NCI-H187 treated with DMSO at 0.1 percent for 48 hours (cell line): Measurements from ENCODE around the gene XRN2.

Source experiments
- DNase-seq: peaks from one replicate; lab custom pipeline; 2025; lab: John Stamatoyannopoulos, UW

XRN2 gene, protein sequence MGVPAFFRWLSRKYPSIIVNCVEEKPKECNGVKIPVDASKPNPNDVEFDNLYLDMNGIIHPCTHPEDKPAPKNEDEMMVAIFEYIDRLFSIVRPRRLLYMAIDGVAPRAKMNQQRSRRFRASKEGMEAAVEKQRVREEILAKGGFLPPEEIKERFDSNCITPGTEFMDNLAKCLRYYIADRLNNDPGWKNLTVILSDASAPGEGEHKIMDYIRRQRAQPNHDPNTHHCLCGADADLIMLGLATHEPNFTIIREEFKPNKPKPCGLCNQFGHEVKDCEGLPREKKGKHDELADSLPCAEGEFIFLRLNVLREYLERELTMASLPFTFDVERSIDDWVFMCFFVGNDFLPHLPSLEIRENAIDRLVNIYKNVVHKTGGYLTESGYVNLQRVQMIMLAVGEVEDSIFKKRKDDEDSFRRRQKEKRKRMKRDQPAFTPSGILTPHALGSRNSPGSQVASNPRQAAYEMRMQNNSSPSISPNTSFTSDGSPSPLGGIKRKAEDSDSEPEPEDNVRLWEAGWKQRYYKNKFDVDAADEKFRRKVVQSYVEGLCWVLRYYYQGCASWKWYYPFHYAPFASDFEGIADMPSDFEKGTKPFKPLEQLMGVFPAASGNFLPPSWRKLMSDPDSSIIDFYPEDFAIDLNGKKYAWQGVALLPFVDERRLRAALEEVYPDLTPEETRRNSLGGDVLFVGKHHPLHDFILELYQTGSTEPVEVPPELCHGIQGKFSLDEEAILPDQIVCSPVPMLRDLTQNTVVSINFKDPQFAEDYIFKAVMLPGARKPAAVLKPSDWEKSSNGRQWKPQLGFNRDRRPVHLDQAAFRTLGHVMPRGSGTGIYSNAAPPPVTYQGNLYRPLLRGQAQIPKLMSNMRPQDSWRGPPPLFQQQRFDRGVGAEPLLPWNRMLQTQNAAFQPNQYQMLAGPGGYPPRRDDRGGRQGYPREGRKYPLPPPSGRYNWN

GRCh38 chr20:21303061-21303871 lies at the start of gene XRN2:
XRN2 (plus strand) TSS chr20:21303331; CDS start chr20:21303399, 68 bp downstream.
- peak; percentile 16 for DNase-seq

DNA sequence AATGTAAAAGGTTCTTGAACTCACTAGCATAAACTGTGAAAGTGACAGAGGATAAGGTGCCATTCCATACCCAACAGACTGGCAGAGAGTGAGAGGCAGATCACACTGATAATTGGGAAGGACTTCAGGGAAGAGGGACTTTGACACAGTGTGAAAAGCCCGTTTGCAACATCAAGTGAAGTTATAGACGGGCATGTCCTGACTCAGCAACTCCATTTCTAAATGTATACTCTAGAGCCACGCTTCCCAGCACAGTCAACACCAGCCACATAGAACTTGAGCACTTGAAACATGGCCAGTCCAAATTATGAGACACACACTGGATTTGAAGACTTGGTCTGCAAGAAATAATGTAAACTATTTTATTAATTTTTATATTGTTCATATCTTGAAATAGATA lies 45.9 kb upstream of the XRN2 start:
- no peak for DNase-seq

GRCh38 chr20:21258411-21258810 lies 44.7 kb upstream of the XRN2 start:
- DNase-seq: no peak

- DNase-seq: no peak
Measured at GRCh38 chr20:21259346-21259745, 43.8 kb upstream of the XRN2 start.

DNA sequence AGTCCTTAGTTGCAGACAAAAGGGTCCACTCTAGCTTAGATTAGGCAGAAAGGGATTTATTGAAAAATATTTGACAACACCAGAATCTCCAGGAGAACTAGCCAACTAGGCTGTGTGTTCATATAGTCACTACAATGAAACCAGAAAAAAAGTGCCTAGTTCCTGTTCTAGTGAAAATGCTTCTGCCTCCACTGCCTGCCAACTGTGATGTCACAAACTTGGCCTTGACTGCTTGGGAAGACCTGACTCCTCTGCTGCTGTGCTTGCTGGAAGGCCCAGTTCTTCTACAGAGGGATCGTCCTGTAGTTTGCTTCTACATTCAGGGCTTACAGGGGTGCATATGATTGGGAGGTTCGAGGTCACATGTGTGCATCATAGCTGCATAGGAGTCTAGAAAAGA lies 40.3 kb upstream of the XRN2 start:
- no peak for DNase-seq

DNA sequence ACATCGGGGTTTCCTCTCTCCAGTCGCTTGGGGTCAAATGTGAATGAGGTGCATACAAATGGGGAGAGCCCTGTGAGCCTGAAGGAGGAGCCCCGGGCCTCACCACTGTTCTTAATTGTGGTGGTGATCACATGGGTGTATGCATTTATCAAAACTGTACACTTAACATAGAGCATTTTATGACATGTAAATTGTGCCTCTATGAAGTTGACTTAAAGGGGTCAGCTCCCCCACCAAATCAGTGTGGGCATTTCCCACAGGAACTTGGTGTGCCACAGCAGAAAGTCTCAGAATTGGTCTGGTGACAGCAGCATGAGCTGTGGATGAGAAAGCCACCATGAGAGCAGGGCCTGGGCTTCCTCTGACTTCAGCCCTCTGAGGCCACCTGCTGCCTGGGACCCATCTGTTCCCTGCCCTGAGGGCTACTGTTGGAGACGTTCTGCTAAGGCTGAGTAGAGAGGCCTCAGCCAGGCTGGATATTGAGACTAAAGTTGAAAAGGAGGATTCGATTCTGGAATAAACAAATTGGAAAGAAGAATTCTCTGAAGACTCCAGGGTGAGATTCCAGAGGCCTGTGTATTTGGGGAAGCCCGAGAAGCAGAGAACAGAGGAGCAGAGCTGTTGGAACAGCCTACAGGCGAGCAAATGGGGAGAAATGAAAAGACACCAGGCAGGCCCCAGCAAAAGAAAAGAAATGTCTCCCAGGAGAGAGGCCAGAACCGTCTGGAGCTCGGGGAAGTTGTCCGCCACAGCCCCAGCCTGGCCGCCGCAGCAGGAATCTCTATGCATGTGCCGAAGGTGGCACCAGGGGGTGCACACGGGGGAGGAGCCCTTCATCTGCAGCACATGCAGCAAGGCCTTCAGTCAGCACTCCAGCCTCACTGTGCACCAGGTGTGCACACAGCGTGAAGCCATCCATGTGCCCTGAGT lies 37.6 kb upstream of the XRN2 start:
- DNase-seq: no peak

- no peak for DNase-seq
Measured at GRCh38 chr20:21266191-21266536, 37.0 kb upstream of the XRN2 start.

GRCh38 chr20:21269772-21270171 lies 33.4 kb upstream of the XRN2 start:
- DNase-seq: no peak

GRCh38 chr20:21270806-21271205 lies 32.3 kb upstream of the XRN2 start:
- no peak for DNase-seq

- no peak for DNase-seq
Measured at GRCh38 chr20:21272279-21272678, 30.9 kb upstream of the XRN2 start.

GRCh38 chr20:21272679-21273078 lies 30.5 kb upstream of the XRN2 start:
- no peak for DNase-seq

GRCh38 chr20:21273755-21274386 lies 29.3 kb upstream of the XRN2 start:
- DNase-seq: no peak

DNA sequence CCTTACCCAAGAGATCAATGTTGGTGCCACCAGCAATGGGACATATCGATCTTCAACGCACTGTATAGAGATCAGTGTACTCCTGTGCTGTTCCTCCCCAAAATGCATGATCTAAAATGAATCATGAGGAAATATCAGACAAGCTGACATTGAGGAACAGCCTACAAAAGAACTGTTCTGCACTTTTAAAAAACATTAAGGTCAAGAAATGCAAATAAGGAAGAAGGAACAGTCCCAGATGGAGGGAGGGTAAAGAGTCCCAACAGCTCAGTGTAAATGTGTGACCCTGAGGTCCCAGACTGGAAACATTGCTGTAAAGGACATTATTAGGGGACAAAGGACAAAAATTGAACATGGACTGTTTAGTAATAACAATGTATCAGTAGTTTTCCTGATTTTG lies 24.3 kb upstream of the XRN2 start:
- DNase-seq: no peak

GRCh38 chr20:21279706-21280521 lies 23.2 kb upstream of the XRN2 start:
- no peak for DNase-seq

- no peak for DNase-seq
Measured at GRCh38 chr20:21280522-21281016, 22.6 kb upstream of the XRN2 start.

DNA sequence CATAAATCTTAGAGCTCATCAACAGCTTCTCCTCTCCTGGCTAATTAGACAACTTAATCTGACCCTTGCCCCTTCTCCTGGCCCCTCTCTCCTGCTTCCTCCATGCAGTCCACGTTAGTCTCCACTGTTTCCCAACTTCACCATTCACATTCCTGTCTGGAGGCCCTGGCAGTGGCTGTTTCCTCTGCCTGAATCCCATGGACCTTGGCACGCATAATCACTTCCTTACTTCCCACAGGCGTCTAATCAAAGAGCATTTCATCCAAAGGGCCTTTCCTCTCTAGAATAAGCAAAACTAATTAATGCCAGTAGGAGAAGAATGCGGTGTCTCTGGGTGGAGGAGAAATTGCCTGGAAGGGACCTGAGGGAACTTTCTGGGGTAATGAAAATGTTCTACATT lies 16.4 kb upstream of the XRN2 start:
- DNase-seq: no peak

GRCh38 chr20:21288587-21289370 lies 14.4 kb upstream of the XRN2 start:
- DNase-seq: no peak

GRCh38 chr20:21289651-21290050 lies 13.5 kb upstream of the XRN2 start:
- DNase-seq: no peak

- no peak for DNase-seq
Measured at GRCh38 chr20:21291026-21291425, 12.1 kb upstream of the XRN2 start.
